GM23248 (cell line): Measurements from ENCODE around the gene WDR87. TPM values are rescaled to one million over a fixed set of nuclear protein-coding genes. Genes with fewer than 3 reads are reported as not detected.

Source experiments
- DNase-seq: peaks from one replicate; pipeline ENCODE4 v3.0.0-alpha.2; 2015
- H2AFZ ChIP-seq: fragments of 200-600 bp; sonication (generic); 2 replicates; pipeline ENCODE4 v1.6.1; 2016; ENCODE audit warnings: antibody characterized with exemption
- H3F3A ChIP-seq: fragments of 200-600 bp; sonication (generic); 2 replicates; pipeline ENCODE4 v1.6.1; 2016; ENCODE audit warnings: mild to moderate bottlenecking, antibody characterized with exemption, mixed run types; ENCODE audit not compliant: insufficient read depth
- H3K27ac ChIP-seq: fragments of 200-600 bp; sonication (generic); 2 replicates; pipeline ENCODE4 v1.5.1; 2016; ENCODE audit warnings: mild to moderate bottlenecking
- H3K27me3 ChIP-seq: fragments of 200-600 bp; sonication (generic); replicated peaks from 2 replicates; pipeline ENCODE4 v1.6.1; 2016; ENCODE audit warnings: mild to moderate bottlenecking; ENCODE audit not compliant: insufficient read depth
- H3K36me3 ChIP-seq: fragments of 200-600 bp; sonication (generic); 2 replicates; pipeline ENCODE4 v1.6.1; 2016; ENCODE audit warnings: low read depth, mild to moderate bottlenecking
- H3K4me1 ChIP-seq: fragments of 200-600 bp; sonication (generic); 2 replicates; pipeline ENCODE4 v1.6.1; 2016; ENCODE audit warnings: mild to moderate bottlenecking; ENCODE audit not compliant: insufficient read depth
- H3K4me2 ChIP-seq: fragments of 200-600 bp; sonication (generic); one replicate; pipeline ENCODE4 v1.6.1; 2016; ENCODE audit warnings: mild to moderate bottlenecking; ENCODE audit not compliant: unreplicated experiment
- H3K4me3 ChIP-seq: fragments of 200-600 bp; sonication (generic); 2 replicates; pipeline ENCODE4 v1.5.1; 2016; ENCODE audit warnings: mild to moderate bottlenecking
- H3K79me2 ChIP-seq: fragments of 200-600 bp; sonication (generic); 2 replicates; pipeline ENCODE4 v1.6.1; 2016; ENCODE audit warnings: mild to moderate bottlenecking; ENCODE audit not compliant: insufficient read depth
- H3K9ac ChIP-seq: fragments of 200-600 bp; sonication (generic); 2 replicates; pipeline ENCODE4 v1.6.1; 2016; ENCODE audit warnings: mild to moderate bottlenecking
- H3K9me2 ChIP-seq: fragments of 200-600 bp; sonication (generic); 2 replicates; pipeline ENCODE4 v1.6.1; 2016; ENCODE audit warnings: mixed run types, mild to moderate bottlenecking, moderate library complexity; ENCODE audit not compliant: insufficient read depth
- H3K9me3 ChIP-seq: fragments of 200-600 bp; sonication (generic); one replicate; pipeline ENCODE4 v1.6.1; 2017; ENCODE audit warnings: low read depth
- H4K20me1 ChIP-seq: fragments of 200-600 bp; sonication (generic); 2 replicates; pipeline ENCODE4 v1.6.0; 2016; ENCODE audit not compliant: insufficient read depth
- EZH2 ChIP-seq: fragments of 200-600 bp; sonication (generic); IDR thresholded peaks from 2 replicates; pipeline ENCODE4 v1.6.1; 2018; ENCODE audit warnings: antibody characterized with exemption, mild to moderate bottlenecking; ENCODE audit not compliant: insufficient read depth, poor library complexity, severe bottlenecking
- EZH2phosphoT487 ChIP-seq: fragments of 200-600 bp; sonication (generic); IDR thresholded peaks from 2 replicates; pipeline ENCODE4 v1.6.1; 2018; ENCODE audit warnings: antibody characterized with exemption, moderate library complexity, mild to moderate bottlenecking, low read depth; ENCODE audit not compliant: insufficient read depth
- WGBS, 2 experiments: methylation state at CpG; one replicate each; pipeline ENCODE4 v1.1.6; 2015 to 2017; ENCODE audit warnings: low lambda C conversion rate in 2 of 2, low coverage in 1 of 2; ENCODE audit errors: missing lambda C conversion rate in 2 of 2; 5-methylcytosine and 5-hydroxymethylcytosine counted together
- in situ Hi-C: fragments of 300-500 bp; cut with MboI; formaldehyde crosslinking; loops from 2 replicates; pipeline ENCODE4 v1.15.0; 2020
- polyA plus RNA-seq: library from polyadenylated mRNA; unstranded; fragments of >200 nt; fragmentation: Nextera tagmentation; extraction: Ambion mirVana; gene quantifications from 2 replicates; pipeline ENCODE4 v1.2.1, GENCODE V29; 2016
- total RNA-seq: library from RNA; depleted of rRNA; stranded (reverse); fragments of >200 nt; shearing (Covaris generic); gene quantifications from 2 replicates; pipeline ENCODE4 v1.2.3, GENCODE V29; 2014

The WDR87 gene
- total and polyA plus RNA-seq, 2 experiments from 2014 or later: not detected

DNA sequence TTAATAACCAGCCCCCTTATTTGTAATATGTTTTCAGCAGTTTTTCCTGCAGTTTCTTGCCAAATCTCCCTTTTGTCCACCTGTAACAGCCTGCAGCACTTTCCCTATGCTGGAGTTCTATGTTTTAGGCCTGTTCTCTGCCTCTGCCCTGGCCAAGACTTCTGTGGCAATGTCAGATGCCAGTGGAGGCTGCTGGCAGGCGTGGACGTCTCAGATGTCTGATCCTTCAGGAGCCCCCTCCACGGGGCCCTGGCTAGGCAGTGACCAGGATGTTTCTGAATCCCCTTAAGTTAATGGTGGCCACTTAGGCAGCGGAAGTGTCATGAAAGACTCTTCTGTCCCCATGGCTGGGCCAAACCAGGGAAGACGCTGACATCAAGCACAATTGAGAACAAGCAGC is 41.4 kb upstream of the WDR87 start:
- H2AFZ ChIP-seq: no peak overlapping the region
- no peaks in the 10 kb centered on the region for H3K9me3 ChIP-seq
- no peaks in the 10 kb centered on the region for H3K4me1 ChIP-seq
- H3K27ac ChIP-seq: no peak overlapping the region
- no peaks in the 10 kb centered on the region for H3K9me2 ChIP-seq
- H3K36me3 ChIP-seq: no peaks in the 10 kb centered on the region
- in situ Hi-C loops: no loop called here
- DNase-seq: no peak
- H4K20me1 ChIP-seq: no peaks in the 10 kb centered on the region
- H3K27me3 ChIP-seq: no peaks in the 10 kb centered on the region
- H3K4me3 ChIP-seq: no peak overlapping the region
- peaks cover 99% of the 10 kb centered on the region for H3K79me2 ChIP-seq
- WGBS, 2 experiments: 89 to 90% methylated on average over 5 of the region's 5 CpGs
- no peak overlapping the region for H3K9ac ChIP-seq
- no peak for TF ChIP-seq EZH2
- no peak for TF ChIP-seq EZH2phosphoT487
- no peaks in the 10 kb centered on the region for H3F3A ChIP-seq
- no peak overlapping the region for H3K4me2 ChIP-seq

- H2AFZ ChIP-seq: no peak overlapping the region
- no peaks in the 10 kb centered on the region for H4K20me1 ChIP-seq
- no peak for DNase-seq
- H3K79me2 ChIP-seq: peaks cover 96% of the 10 kb centered on the region
- H3K4me1 ChIP-seq: no peaks in the 10 kb centered on the region
- H3K27me3 ChIP-seq: no peaks in the 10 kb centered on the region
- no peak overlapping the region for H3K4me2 ChIP-seq
- H3K36me3 ChIP-seq: no peaks in the 10 kb centered on the region
- in situ Hi-C loops: no loop called here
- WGBS, 2 experiments: 92 to 93% methylated on average over 6 of the region's 6 CpGs
- no peaks in the 10 kb centered on the region for H3K9me3 ChIP-seq
- no peak overlapping the region for H3K27ac ChIP-seq
- H3F3A ChIP-seq: no peaks in the 10 kb centered on the region
- no peak overlapping the region for H3K9ac ChIP-seq
- TF ChIP-seq EZH2phosphoT487 (no peak), EZH2 (no peak)
- H3K9me2 ChIP-seq: no peaks in the 10 kb centered on the region
- H3K4me3 ChIP-seq: no peak overlapping the region
These were observed 39.7 kb upstream of the WDR87 start for GRCh38 chr19:37946132-37946531.

DNA sequence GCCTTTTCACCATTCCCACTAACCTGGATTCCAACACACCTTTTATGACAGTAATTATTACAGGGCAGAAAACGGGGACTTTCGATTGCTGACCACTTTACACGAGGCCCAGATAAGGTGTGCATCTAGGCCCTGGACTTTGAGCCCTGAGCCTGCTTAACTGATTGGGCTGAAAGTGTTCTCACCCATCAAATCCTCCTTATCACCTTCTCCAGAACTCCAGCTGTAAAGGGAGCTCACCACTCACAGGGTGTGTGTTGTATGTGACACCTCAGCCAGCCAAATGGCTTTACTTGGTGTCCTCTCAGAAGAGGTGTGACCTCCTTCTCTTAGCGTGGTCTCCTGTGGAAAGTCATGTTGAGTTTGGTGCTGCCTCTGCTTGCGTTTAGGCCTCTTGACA is 37.1 kb upstream of the WDR87 start:
- H4K20me1 ChIP-seq: no peaks in the 10 kb centered on the region
- H3K36me3 ChIP-seq: no peaks in the 10 kb centered on the region; the same call in 1 of the 2 replicates
- H3K4me2 ChIP-seq: no peak overlapping the region
- H3K9ac ChIP-seq: no peak overlapping the region
- H3K9me2 ChIP-seq: no peaks in the 10 kb centered on the region
- WGBS, 2 experiments: 87 to 94% methylated on average over 5 of the region's 5 CpGs
- H3K27ac ChIP-seq: no peak overlapping the region
- TF ChIP-seq EZH2phosphoT487: no peak
- no peak for TF ChIP-seq EZH2
- no peak overlapping the region for H3K4me3 ChIP-seq
- H2AFZ ChIP-seq: no peak overlapping the region
- H3K27me3 ChIP-seq: no peaks in the 10 kb centered on the region
- peaks cover 96% of the 10 kb centered on the region for H3K79me2 ChIP-seq
- H3F3A ChIP-seq: no peaks in the 10 kb centered on the region
- DNase-seq: no peak
- in situ Hi-C loops: no loop called here
- no peaks in the 10 kb centered on the region for H3K4me1 ChIP-seq
- no peaks in the 10 kb centered on the region for H3K9me3 ChIP-seq

DNA sequence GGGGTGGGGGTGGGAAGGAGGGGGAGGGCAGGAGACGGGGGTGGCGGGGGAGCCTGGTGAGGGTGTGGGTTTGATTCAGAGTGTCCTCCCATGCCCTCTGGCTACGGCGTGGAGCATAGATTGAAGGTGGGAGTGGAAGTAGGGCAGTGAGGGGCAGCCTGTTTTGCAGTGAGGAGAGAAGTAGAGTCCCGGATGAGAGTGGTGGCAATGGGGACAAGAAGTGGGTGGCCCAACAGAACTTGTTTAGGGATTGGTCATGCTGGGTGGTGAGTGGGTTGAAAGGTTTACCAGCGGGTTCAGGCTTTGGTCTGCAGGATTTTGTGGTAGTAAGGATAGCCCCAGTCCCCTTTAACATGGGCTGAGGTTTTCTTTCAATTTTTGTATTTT is 36.1 kb upstream of the WDR87 start:
- H3K9me2 ChIP-seq: no peaks in the 10 kb centered on the region
- no peak overlapping the region for H3K9ac ChIP-seq
- H3K4me1 ChIP-seq: no peaks in the 10 kb centered on the region
- H3K9me3 ChIP-seq: no peaks in the 10 kb centered on the region
- no peak for TF ChIP-seq EZH2
- no peak for TF ChIP-seq EZH2phosphoT487
- H3K36me3 ChIP-seq: no peaks in the 10 kb centered on the region; the same call in 1 of the 2 replicates
- peaks cover 95% of the 10 kb centered on the region for H3K79me2 ChIP-seq
- no peak overlapping the region for H3K4me2 ChIP-seq
- H3K27ac ChIP-seq: no peak overlapping the region
- H3K4me3 ChIP-seq: no peak overlapping the region
- no peaks in the 10 kb centered on the region for H3K27me3 ChIP-seq
- in situ Hi-C loops: no loop called here
- no peaks in the 10 kb centered on the region for H3F3A ChIP-seq
- H2AFZ ChIP-seq: no peak overlapping the region
- H4K20me1 ChIP-seq: no peaks in the 10 kb centered on the region
- 93 to 94% methylated on average over 3 to 6 of the region's 6 CpGs for WGBS, 2 experiments
- no peak for DNase-seq
